ENCODE results near the gene SEMA5A.

- no peak for TF ChIP-seq CREM (CRISPR knock-in tag; IDR thresholded peaks at IDR 0.05)
- no peak for TF ChIP-seq ZNF121 (CRISPR knock-in tag; IDR thresholded peaks at IDR 0.05)
Measured at GRCh38 chr5:9099689-9100088, 446.2 kb downstream of the SEMA5A start.

Measured in WTC11 (cell line).